ENCODE data around the gene MTMR2.

Gene MTMR2

GRCh38 chr11:95789506-95790122, 134.3 kb downstream of the MTMR2 start, which contains the start of gene FAM76B:
Gene FAM76B, minus strand, starts transcription at chr11:95789782. Its CDS starts 304 bp downstream, at chr11:95789478.
- no peak for TF ChIP-seq CTCF (IDR thresholded peaks at IDR 0.05; ENCODE audit: borderline replicate concordance, insufficient read depth, low read depth, low read length)
- H3K4me3 ChIP-seq (ENCODE audit: low read depth, low read length): peak within 1 kb of the TSS; percentile 78

- TF ChIP-seq CTCF (IDR thresholded peaks at IDR 0.05; ENCODE audit: borderline replicate concordance, insufficient read depth, low read depth, low read length): peak; percentile 21; the same call in 1 of the 2 replicates
Observed at GRCh38 chr11:95788921-95789505, 134.9 kb downstream of the MTMR2 start.

More at GRCh38 chr11:95788921-95789505, 134.9 kb downstream of the MTMR2 start:
- H3K4me3 ChIP-seq (ENCODE audit: low read depth, low read length): peak overlapping the region; percentile 78

Measured in GM12875 (cell line).